MCF 10A (cell line): Measurements from ENCODE around the gene ERO1A. TPM values are rescaled to one million over a fixed set of nuclear protein-coding genes. Genes with fewer than 3 reads are reported as not detected.

ENCODE experiments used
- BruUV-seq: library from RNA; stranded (reverse); fragments of 400-500 nt; replicated peaks from 2 replicates; lab custom pipeline; 2021; lab: Mats Ljungman, UMichigan
- CTCF ChIA-PET: fragments of 300-600 bp; sonication (Branson Sonifier 250); formaldehyde crosslinking; extraction: SDS; loops from one replicate; lab custom pipeline; 2021; ENCODE audit warnings: antibody characterized with exemption, inconsistent platforms; lab: Yijun Ruan, JAX
- POLR2A ChIA-PET: fragments of 300-600, 350-650 bp; sonication (Branson Sonifier 250); formaldehyde crosslinking; extraction: SDS; loops from one replicate; lab custom pipeline; 2020; ENCODE audit warnings: antibody characterized with exemption, inconsistent platforms; lab: Yijun Ruan, JAX
- DNase-seq: peaks from one replicate; pipeline ENCODE4 v3.0.0-alpha.2; 2018; ENCODE audit not compliant: unreplicated experiment
- H3K27ac Mint-ChIP-seq: one replicate; pipeline ENCODE4 v1.8.0; 2022; ENCODE audit warnings: mild to moderate bottlenecking, low read depth, mixed read lengths; ENCODE audit not compliant: unreplicated experiment
- H3K27me3 Mint-ChIP-seq: one replicate; pipeline ENCODE4 v1.8.0; 2022; ENCODE audit warnings: mixed read lengths; ENCODE audit not compliant: insufficient read depth, unreplicated experiment
- H3K36me3 Mint-ChIP-seq: one replicate; pipeline ENCODE4 v1.8.0; 2022; ENCODE audit warnings: mild to moderate bottlenecking, moderate library complexity, mixed read lengths; ENCODE audit not compliant: insufficient read depth, unreplicated experiment
- H3K4me1 Mint-ChIP-seq: one replicate; pipeline ENCODE4 v1.8.0; 2022; ENCODE audit warnings: mixed read lengths; ENCODE audit not compliant: insufficient read depth, unreplicated experiment
- H3K4me3 Mint-ChIP-seq: one replicate; pipeline ENCODE4 v1.8.0; 2022; ENCODE audit warnings: mild to moderate bottlenecking, moderate library complexity, mixed read lengths; ENCODE audit not compliant: unreplicated experiment
- H3K9me3 Mint-ChIP-seq: one replicate; pipeline ENCODE4 v1.8.0; 2022; ENCODE audit warnings: mixed read lengths; ENCODE audit not compliant: unreplicated experiment
- CTCF ChIP-seq: fragments of 200-600 bp; IDR thresholded peaks from one replicate; pipeline ENCODE4 v1.8.0; 2022; ENCODE audit warnings: antibody characterized with exemption, mild to moderate bottlenecking; ENCODE audit not compliant: unreplicated experiment
- intact Hi-C: fragments of 100-400 bp; cut with micrococcal nuclease; formaldehyde crosslinking; loops from 2 replicates; pipeline ENCODE4 v1.14.1; 2022
- total RNA-seq: library from RNA; stranded (reverse); gene quantifications from 2 replicates; pipeline ENCODE4 v1.2.3, GENCODE V29; 2022

The ERO1A gene
- total RNA-seq, 1 experiment from 2014 or later = 52.0 TPM

DNA sequence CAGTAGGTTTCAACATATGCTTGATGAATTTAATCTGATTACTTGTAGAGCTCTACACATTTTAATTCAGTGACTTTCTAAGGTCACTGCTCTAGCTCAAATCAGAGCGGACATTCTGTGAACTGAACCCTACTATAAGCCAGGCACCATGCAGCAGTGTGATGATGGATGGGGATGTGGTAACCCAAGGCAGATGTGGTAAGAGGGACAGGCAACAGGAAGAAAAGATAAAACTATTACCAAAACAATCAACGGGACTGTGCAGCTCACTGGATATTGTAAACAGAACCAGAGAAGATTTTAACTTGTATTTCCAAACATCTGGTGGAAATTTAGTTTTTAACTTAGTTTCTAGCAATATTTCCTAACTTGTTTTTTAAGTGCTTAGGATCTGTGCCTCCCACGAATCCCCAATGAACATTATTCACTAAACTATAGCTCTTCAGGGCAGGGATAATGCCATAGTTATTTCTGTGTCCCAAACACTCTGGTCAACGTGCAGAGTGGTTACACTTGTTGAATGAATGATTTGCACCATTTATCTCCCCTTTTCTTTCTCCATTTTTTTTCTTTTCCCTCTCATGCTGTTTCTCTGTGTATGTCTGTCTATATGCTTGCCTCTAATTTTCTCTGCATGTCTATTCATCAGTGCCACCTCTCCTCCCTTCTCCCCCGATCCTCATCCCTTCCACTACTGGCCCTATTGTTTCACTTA lies 3.0 kb downstream of the ERO1A start:
- no TSS peak for BruUV-seq
- TF ChIP-seq CTCF = no peak
- Mint-ChIP-seq H3K27me3 (no peaks in the 10 kb centered on the region), H3K36me3 (peaks cover 5% of the 10 kb centered on the region), H3K4me3 (peak overlapping the region; percentile 97), H3K4me1 (peaks cover 39% of the 10 kb centered on the region), H3K27ac (peak overlapping the region; percentile 92), H3K9me3 (no peaks in the 10 kb centered on the region)
- peak; percentile 55 for DNase-seq
- POLR2A ChIA-PET = interaction anchor here (1.0 to 4.7 kb wide), 9 partner anchors 8 to 140 kb away, joined by 3 to 59 read pairs (median 5); partner anchors contain the start of genes GPR137C, PSMC6, STYX and TXNDC16
- CTCF ChIA-PET = interaction anchor here (0.9 to 1.3 kb wide), 2 partner anchors 14 to 18 kb away, joined by 3 to 4 read pairs; no protein-coding TSS in a partner anchor
- intact Hi-C loops = loop anchor here (5.0 kb wide), 1 partner anchor 140 kb away; the partner anchor contains the start of genes GPR137C and TXNDC16

DNA sequence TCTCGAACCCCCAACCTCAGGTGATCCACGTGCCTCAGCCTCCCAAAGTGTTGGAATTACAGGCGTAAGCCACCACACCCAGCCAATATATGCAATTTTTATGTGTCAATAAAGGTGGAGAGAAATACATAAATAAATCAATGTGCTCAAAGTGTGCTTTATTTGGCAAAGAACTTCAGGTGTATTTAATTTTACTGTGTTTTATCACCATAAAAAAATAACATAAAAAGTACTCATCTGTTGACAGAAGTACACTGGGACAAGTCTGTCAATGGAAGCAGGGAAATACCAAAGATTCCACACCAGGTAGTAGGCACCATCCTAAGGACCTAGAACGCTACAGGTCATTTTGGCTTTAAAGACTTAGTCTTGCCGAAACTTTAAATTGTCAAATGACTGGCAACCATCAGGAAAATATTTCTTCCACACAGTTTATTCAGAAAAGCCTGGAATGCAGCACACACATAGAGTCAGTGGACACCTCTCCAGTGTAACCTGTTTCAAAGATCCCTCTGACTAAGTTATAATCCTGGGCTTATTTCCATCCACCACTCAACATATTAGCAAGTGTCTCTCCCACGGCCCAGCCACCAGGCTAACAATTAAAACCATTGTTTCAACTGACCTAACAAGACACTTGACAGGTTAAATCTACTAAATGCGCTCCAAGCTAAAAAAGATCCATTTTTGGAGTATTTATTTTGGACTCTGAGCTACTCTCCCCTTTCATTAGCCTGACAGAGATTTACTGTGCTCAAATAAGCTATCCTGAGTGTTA lies 4.2 kb downstream of the ERO1A start:
- TF ChIP-seq CTCF = no peak
- DNase-seq = no peak
- no TSS peak for BruUV-seq
- H3K4me3 Mint-ChIP-seq = peak overlapping the region; percentile 20
- intact Hi-C loops = loop anchor here (5.0 kb wide), 1 partner anchor 139 kb away; the partner anchor contains the start of genes GPR137C and TXNDC16
- peak overlapping the region; percentile 9 for H3K27ac Mint-ChIP-seq
- peaks cover 39% of the 10 kb centered on the region for H3K4me1 Mint-ChIP-seq
- H3K9me3 Mint-ChIP-seq = no peaks in the 10 kb centered on the region
- H3K36me3 Mint-ChIP-seq = peaks cover 5% of the 10 kb centered on the region
- CTCF ChIA-PET = interaction anchor here (1.3 kb wide), 1 partner anchor 13 kb away, joined by 3 read pairs; no protein-coding TSS in a partner anchor
- POLR2A ChIA-PET = interaction anchor here (1.2 to 1.8 kb wide), 6 partner anchors 10 to 38 kb away, joined by 3 to 20 read pairs (median 4); partner anchors contain the start of genes PSMC6 and STYX
- H3K27me3 Mint-ChIP-seq = no peaks in the 10 kb centered on the region

GRCh38 chr14:52686176-52686575 lies 9.2 kb downstream of the ERO1A start:
- ChIA-PET CTCF (no interaction called here), POLR2A (interaction anchor here (1.0 to 1.1 kb wide), 2 partner anchors 17 to 132 kb away, joined by 3 to 4 read pairs; no protein-coding TSS in a partner anchor)
- no peak for TF ChIP-seq CTCF
- no peak for DNase-seq
- Mint-ChIP-seq H3K36me3 (peaks cover 9% of the 10 kb centered on the region), H3K27me3 (no peaks in the 10 kb centered on the region), H3K4me3 (no peak overlapping the region), H3K9me3 (no peaks in the 10 kb centered on the region), H3K27ac (no peak overlapping the region), H3K4me1 (peaks cover 19% of the 10 kb centered on the region)
- intact Hi-C loops = no loop called here
- no TSS peak for BruUV-seq
